HAP-1 (cell line): ENCODE results near the gene FBLN2.

ENCODE experiments used
- DNase-seq, 2 experiments: peaks; one replicate each; pipeline ENCODE4 v3.0.0-alpha.2; 2016 to 2020; ENCODE audit warnings: low spot score in 2 of 2
- H3K27me3 ChIP-seq: fragments of 250-450 bp; sonication (Bioruptor Pico); 2 replicates; pipeline ENCODE4 v1.5.1; 2020; ENCODE audit warnings: low read depth, mild to moderate bottlenecking, moderate library complexity
- H3K36me3 ChIP-seq: fragments of 250-450 bp; sonication (Bioruptor Pico); replicated peaks from 2 replicates; pipeline ENCODE4 v1.5.1; 2020; ENCODE audit warnings: mild to moderate bottlenecking
- H3K4me1 ChIP-seq: fragments of 250-450 bp; sonication (Bioruptor Pico); 2 replicates; pipeline ENCODE4 v1.5.1; 2020; ENCODE audit warnings: mild to moderate bottlenecking
- H3K4me3 ChIP-seq: fragments of 250-450 bp; sonication (Bioruptor Pico); 2 replicates; pipeline ENCODE4 v1.5.1; 2020; ENCODE audit warnings: mild to moderate bottlenecking, moderate library complexity
- H3K9me3 ChIP-seq: fragments of 250-450 bp; sonication (Bioruptor Pico); 2 replicates; pipeline ENCODE4 v1.5.1; 2020; ENCODE audit warnings: mild to moderate bottlenecking, moderate library complexity
- in situ Hi-C: fragments of 300-500 bp; cut with MboI; formaldehyde crosslinking; loops from 3 replicates; pipeline ENCODE4 v1.14.3; 2020; ENCODE audit warnings: low sequenced_read_pairs, inconsistent platforms, mixed read lengths

FBLN2 gene

GRCh38 chr3:13588221-13588701 is 39.3 kb downstream of the FBLN2 start:
- H3K27me3 ChIP-seq, result peaks cover 10% of the 10 kb centered on the region; the same call in 1 of the 2 replicates
- in situ Hi-C loops, result no loop called here
- no peaks in the 10 kb centered on the region for H3K36me3 ChIP-seq
- no peak for DNase-seq
- H3K4me1 ChIP-seq, result peaks cover 2% of the 10 kb centered on the region; the same call in 1 of the 2 replicates
- no peak overlapping the region for H3K4me3 ChIP-seq
- no peaks in the 10 kb centered on the region for H3K9me3 ChIP-seq

- DNase-seq, result no peak
- in situ Hi-C loops, result no loop called here
- no peaks in the 10 kb centered on the region for H3K36me3 ChIP-seq
Observed at GRCh38 chr3:13588993-13589392, 40.1 kb downstream of the FBLN2 start.

DNA sequence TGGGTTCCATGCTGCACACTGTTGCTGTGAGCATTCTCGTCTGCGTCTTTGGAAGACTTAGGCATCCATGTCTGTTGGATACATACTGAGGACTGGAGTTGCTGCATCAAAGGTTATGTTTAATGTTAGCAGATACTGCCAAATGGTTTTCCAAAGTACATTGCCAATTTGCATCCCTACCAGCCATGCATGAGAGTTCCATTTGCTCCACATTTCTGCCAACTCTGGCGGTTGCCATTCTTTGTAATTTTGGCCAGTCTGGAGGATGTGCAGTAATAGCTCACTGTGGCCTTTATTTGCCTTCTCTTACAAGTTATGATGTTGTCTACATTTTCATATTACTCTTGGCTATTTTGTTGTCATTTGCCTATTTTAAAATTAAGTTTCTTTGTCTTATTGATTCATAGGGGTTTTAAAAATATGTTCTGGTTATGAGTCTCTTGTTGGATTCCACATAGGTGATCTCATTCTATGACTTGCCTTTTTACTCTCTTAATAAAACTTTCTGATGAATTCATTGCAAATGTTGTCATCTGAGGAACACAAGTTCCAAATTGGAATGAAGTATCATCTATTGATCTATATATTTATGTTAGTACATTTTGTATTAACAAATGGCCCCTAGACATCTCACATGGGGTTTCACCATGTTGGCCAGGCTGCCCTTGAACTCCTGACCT is 42.1 kb downstream of the FBLN2 start:
- in situ Hi-C loops, result no loop called here
- no peak for DNase-seq
- Histone ChIP-seq H3K36me3 (no peaks in the 10 kb centered on the region), H3K4me1 (peaks cover 2% of the 10 kb centered on the region; the same call in 1 of the 2 replicates), H3K27me3 (peaks cover 27% of the 10 kb centered on the region), H3K4me3 (no peak overlapping the region), H3K9me3 (no peaks in the 10 kb centered on the region)

More at GRCh38 chr3:13588993-13589392, 40.1 kb downstream of the FBLN2 start:
- Histone ChIP-seq H3K4me1 (peaks cover 2% of the 10 kb centered on the region; the same call in 1 of the 2 replicates), H3K9me3 (no peaks in the 10 kb centered on the region), H3K4me3 (no peak overlapping the region), H3K27me3 (peaks cover 14% of the 10 kb centered on the region)

DNA sequence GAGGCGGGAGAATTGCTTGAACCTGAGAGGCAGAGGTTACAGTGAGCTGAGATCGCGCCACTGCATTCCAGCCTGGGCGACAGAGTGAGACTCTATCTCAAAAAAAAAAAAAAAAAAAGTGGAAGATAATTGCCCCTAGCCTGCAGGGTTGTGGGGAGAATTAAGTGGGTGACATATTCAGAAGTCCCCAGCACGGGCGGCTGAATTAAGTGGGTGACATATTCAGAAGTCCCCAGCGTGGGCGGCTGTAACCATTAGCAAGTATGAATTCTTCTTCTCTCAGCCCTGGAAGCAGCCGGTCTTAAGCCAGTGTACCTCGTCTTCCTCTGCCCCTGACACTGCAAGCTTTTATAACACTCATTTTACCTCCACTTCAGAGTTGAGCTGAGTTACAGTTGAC is 44.7 kb downstream of the FBLN2 start:
- no peaks in the 10 kb centered on the region for H3K4me1 ChIP-seq
- no peak overlapping the region for H3K4me3 ChIP-seq
- H3K36me3 ChIP-seq, result no peaks in the 10 kb centered on the region
- no peaks in the 10 kb centered on the region for H3K9me3 ChIP-seq
- DNase-seq, result no peak
- H3K27me3 ChIP-seq, result peaks cover 38% of the 10 kb centered on the region
- in situ Hi-C loops, result no loop called here

GRCh38 chr3:13594146-13594545 is 45.2 kb downstream of the FBLN2 start:
- no peak overlapping the region for H3K4me3 ChIP-seq
- H3K27me3 ChIP-seq, result peaks cover 38% of the 10 kb centered on the region
- in situ Hi-C loops, result no loop called here

DNA sequence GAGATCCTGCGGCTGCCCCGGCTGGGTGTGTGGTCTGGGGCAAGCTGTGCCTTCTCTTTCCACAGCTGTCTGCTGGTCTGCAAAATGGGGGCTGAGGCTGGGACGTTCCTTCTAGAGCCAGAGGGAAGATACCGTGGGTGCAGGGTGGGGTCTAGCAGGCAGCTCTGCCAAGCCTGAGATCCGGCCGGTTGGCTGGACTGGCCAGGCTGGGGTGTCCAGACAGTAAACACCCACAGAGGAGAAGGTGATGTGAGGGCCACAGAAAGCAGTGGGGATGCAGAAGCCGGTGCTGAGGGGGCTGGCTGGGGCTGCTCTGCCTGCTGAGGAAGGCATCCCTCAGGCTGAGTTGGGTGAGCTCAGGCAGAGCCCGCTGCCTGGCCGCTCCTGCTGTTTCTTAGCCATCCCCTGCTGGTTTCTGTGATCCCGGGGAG is 46.1 kb downstream of the FBLN2 start:
- Histone ChIP-seq H3K27me3 (peaks cover 38% of the 10 kb centered on the region), H3K4me1 (no peaks in the 10 kb centered on the region), H3K9me3 (no peaks in the 10 kb centered on the region), H3K4me3 (no peak overlapping the region), H3K36me3 (no peaks in the 10 kb centered on the region)
- in situ Hi-C loops, result no loop called here
- no peak for DNase-seq

More at GRCh38 chr3:13594146-13594545, 45.2 kb downstream of the FBLN2 start:
- no peaks in the 10 kb centered on the region for H3K36me3 ChIP-seq
- DNase-seq, result no peak
- H3K4me1 ChIP-seq, result no peaks in the 10 kb centered on the region
- no peaks in the 10 kb centered on the region for H3K9me3 ChIP-seq

GRCh38 chr3:13595485-13595884 is 46.6 kb downstream of the FBLN2 start:
- H3K9me3 ChIP-seq, result no peaks in the 10 kb centered on the region
- in situ Hi-C loops, result no loop called here
- no peak overlapping the region for H3K4me3 ChIP-seq
- peaks cover 38% of the 10 kb centered on the region for H3K27me3 ChIP-seq
- H3K4me1 ChIP-seq, result no peaks in the 10 kb centered on the region
- H3K36me3 ChIP-seq, result no peaks in the 10 kb centered on the region
- DNase-seq, result no peak

GRCh38 chr3:13596426-13597205 is 47.7 kb downstream of the FBLN2 start:
- Histone ChIP-seq H3K4me1 (no peaks in the 10 kb centered on the region), H3K4me3 (no peak overlapping the region), H3K9me3 (no peaks in the 10 kb centered on the region), H3K27me3 (peaks cover 33% of the 10 kb centered on the region), H3K36me3 (no peaks in the 10 kb centered on the region)
- DNase-seq, result no peak
- in situ Hi-C loops, result no loop called here

- Histone ChIP-seq H3K4me1 (no peaks in the 10 kb centered on the region), H3K27me3 (peaks cover 34% of the 10 kb centered on the region), H3K9me3 (no peaks in the 10 kb centered on the region), H3K36me3 (no peaks in the 10 kb centered on the region), H3K4me3 (no peak overlapping the region)
- no peak for DNase-seq
- in situ Hi-C loops, result no loop called here
Observed at GRCh38 chr3:13597661-13598060, 48.7 kb downstream of the FBLN2 start.

DNA sequence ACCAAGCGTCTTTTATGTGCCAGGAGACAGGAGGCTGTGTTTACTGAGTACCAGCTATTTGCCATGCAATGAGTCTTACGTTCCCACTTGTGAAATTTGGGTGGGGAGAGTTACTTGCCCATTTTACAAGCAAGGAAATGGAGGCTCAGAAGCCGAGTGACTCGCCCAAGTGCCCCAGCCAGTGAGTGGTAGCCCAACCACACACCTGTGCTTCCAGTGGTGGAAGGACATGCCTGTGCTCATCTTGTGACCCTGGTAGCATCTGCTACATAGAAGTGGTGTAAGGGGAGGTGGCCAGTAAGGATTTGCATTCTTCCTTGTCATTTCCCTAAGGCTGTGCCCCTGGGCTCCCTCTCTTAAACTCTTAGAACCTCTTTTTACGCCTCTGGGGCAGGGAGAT is 49.3 kb downstream of the FBLN2 start:
- H3K4me1 ChIP-seq, result no peaks in the 10 kb centered on the region
- peaks cover 30% of the 10 kb centered on the region for H3K27me3 ChIP-seq
- DNase-seq, result no peak
- no peak overlapping the region for H3K4me3 ChIP-seq
- H3K36me3 ChIP-seq, result no peaks in the 10 kb centered on the region
- in situ Hi-C loops, result no loop called here
- no peaks in the 10 kb centered on the region for H3K9me3 ChIP-seq

DNA sequence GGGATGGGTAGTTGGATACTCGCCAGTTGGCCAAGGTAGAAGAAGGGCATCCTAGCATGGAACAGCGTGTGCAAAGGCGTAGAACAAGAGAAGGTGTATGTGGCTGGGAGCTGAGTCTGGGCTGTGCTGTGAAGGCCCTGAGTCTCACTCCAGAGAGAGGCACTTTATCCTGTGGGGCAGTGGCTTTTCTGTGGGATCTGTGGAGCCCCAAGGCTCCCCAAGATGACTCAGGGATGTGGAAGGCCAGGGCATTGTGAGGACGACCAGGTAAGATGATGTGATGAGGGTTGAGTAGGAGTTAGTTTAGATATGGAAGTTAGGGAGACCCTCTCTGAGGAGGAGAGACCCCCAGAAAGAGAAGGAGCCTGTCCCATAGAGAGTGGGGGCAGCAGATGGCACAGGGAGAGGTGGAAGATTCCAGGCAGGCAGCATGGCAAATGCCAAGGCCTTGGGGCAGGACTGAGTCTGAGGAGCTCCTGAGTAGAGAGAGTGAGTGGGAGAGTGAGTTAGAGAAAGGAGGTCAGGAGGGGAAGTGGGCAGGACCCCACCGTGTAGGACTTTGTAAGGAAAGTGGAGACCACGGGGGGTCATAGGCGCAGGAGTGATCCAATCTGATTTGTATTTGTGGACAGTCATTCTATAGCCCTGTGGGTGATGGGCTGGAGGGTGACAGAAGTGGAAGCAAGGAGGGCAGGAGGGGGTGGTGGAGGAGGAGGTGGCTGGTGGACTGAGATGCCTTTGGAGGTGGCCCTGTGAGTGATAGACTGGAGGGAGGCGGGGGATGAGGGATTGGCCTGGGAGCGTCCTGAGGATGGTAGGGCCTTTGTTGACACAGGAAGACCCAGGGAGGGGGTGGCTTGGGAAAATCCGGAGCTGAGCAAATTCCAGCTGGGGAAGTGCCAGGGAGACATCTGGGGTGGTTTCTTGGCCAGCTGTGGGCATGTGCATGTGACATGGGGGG is 50.3 kb downstream of the FBLN2 start:
- in situ Hi-C loops, result no loop called here
- H3K36me3 ChIP-seq, result no peaks in the 10 kb centered on the region
- DNase-seq, result no peak
- H3K4me3 ChIP-seq, result no peak overlapping the region
- H3K27me3 ChIP-seq, result peaks cover 24% of the 10 kb centered on the region
- H3K4me1 ChIP-seq, result no peaks in the 10 kb centered on the region
- H3K9me3 ChIP-seq, result no peaks in the 10 kb centered on the region

DNA sequence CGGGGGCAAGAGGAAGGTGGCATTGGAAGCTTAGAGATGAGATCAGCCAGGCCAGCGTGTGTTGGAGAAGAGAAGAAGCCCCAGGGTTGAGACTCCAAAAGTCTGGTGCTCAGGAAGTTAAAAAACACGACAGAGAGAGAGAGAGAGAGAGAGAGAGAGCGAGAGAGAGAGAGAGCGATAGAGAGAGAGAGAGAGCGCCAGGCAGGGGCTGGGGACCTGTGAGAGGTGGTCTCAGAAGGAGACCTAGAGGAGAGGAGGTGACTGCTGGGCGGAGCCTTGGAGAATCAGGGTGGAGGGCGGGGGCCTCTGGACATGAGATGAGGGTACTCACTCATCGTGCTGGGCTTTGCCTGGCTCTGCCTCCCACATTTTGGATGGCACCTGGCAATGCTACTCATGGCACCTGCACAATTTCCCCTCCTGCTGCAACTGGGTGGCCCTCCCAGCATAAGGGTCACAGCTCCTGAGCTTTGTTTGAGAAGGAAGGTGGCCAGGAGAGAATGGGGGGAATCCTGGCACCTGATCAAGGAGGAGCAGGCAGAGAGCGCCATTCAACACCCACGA is 51.0 kb downstream of the FBLN2 start:
- H3K9me3 ChIP-seq, result no peaks in the 10 kb centered on the region
- no peak for DNase-seq
- peaks cover 16% of the 10 kb centered on the region; the same call in 1 of the 2 replicates for H3K27me3 ChIP-seq
- H3K4me3 ChIP-seq, result no peak overlapping the region
- in situ Hi-C loops, result no loop called here
- no peaks in the 10 kb centered on the region for H3K4me1 ChIP-seq
- H3K36me3 ChIP-seq, result no peaks in the 10 kb centered on the region
